Astrocyte of the spinal cord (primary cell): Measurements from ENCODE around the gene DOLPP1.

Experiments
- DNase-seq: peaks from one replicate; pipeline ENCODE4 v3.0.0; 2011; ENCODE audit warnings: low read depth, low spot score
- H3K4me3 ChIP-seq: 2 replicates; pipeline ENCODE4 v1.5.1; 2011; ENCODE audit warnings: low read depth, mild to moderate bottlenecking, low read length, moderate library complexity
- in situ Hi-C: cut with HindIII; loops from 2 replicates; pipeline ENCODE4 v1.10.0; 2017; ENCODE audit warnings: low sequenced_read_pairs
- TF ChIP-seq, protein P1 (sequence below): IDR thresholded peaks from 2 replicates; pipeline ENCODE4 v1.5.1; 2012; ENCODE audit warnings: low read depth, mild to moderate bottlenecking, low read length, inconsistent platforms

DOLPP1 gene

DNA sequence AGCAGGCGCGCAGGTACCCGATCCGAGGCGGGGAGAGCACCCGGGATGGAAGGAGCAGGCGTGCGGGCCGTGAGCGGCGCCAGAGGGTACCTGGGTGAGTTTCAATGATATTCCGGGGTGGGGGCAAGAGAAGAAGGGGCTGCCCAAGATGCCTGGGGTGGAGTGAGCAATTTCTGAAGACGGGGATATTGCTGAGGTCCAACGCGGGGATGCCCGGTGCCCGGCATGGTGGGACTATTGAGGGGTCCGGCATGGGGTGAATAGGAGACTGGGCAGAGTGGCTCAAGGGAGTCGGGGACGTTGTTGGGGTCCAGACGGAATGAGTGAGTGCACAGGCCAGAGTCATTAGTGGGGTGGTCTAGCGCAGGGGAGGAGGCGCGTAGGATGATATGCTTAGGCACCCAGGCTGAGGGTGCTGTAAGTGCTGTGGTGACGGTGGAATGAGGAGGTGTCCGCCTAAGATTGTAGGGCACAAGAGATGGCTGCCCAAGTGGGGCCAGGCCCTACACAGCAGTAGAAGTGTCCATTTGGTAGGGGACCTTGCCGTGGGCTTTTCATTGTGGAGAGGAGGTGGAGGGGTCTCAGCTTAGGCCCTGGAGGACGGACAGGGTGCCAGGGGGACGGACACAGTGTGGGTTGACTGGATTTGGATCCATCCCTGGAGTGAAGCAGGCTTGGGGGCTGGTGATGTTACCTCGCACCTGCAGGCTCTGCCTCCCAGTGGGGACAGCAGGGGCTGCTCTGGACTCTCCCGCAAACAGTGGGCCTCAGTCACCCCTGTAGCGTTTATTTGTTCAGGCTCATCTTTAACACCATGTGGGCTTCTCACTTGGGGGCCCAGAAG lies 43.8 kb upstream of the DOLPP1 start:
- DNase-seq = no peak
- TF ChIP-seq, protein P1, sequence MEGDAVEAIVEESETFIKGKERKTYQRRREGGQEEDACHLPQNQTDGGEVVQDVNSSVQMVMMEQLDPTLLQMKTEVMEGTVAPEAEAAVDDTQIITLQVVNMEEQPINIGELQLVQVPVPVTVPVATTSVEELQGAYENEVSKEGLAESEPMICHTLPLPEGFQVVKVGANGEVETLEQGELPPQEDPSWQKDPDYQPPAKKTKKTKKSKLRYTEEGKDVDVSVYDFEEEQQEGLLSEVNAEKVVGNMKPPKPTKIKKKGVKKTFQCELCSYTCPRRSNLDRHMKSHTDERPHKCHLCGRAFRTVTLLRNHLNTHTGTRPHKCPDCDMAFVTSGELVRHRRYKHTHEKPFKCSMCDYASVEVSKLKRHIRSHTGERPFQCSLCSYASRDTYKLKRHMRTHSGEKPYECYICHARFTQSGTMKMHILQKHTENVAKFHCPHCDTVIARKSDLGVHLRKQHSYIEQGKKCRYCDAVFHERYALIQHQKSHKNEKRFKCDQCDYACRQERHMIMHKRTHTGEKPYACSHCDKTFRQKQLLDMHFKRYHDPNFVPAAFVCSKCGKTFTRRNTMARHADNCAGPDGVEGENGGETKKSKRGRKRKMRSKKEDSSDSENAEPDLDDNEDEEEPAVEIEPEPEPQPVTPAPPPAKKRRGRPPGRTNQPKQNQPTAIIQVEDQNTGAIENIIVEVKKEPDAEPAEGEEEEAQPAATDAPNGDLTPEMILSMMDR = no peak
- in situ Hi-C loops = no loop called here
- peak overlapping the region; percentile 98 for H3K4me3 ChIP-seq

DNA sequence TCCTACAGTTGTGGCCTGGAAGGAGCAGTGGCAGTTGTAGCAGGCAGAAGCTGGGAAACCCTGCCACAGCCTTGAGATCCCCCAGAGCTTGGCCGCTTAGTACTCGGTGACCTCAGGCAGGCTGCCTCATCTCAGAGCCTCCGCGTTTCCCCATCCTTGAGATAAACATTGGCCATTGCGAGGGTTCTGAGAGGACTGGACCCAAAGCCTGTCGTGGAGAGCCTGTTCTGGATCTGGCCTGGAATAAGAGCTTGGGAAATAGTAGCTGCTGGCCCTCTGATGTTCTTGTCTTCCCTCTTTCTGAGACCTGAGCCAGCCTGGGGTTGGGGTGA lies 43.2 kb upstream of the DOLPP1 start:
- DNase-seq = no peak
- in situ Hi-C loops = no loop called here
- no peak overlapping the region for H3K4me3 ChIP-seq
- TF ChIP-seq, protein P1 = no peak

DNA sequence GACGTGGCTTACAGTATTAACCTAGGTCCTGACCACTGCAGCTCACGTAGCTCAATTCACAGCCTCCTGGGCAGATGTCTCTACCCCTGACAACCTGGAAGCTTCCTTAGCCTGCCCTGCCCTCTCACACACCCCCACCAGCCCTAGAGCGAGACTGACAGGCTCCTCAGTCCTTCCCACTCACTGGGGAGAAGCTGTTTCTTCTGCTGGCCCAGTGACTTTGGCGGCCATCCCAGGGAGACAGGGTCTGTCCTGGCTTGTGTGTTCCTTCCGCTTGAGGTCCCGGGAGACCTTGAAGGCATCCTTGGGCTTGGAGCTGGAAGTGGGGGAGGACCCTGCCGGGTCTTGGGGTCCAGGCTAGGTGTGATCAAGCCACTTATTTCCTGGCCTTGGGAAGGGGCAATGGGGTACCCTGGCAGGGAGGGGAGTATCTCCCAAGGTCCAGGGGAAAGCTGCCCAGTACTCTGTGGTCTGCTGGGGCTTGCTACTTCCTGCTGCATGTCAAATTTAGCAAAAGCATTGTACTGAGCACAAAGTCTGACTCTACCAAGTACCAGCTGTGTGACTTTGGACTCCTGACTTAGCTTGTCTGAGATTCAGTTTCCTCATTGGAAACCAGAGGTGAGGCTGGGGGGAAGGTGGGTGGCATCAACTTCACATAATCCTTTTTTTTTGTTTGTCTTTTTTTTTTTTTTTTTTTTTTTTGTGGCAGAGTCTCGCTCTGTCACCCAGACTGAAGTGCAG lies 42.6 kb upstream of the DOLPP1 start:
- TF ChIP-seq, protein P1 = no peak
- in situ Hi-C loops = no loop called here
- no peak overlapping the region for H3K4me3 ChIP-seq
- no peak for DNase-seq

DNA sequence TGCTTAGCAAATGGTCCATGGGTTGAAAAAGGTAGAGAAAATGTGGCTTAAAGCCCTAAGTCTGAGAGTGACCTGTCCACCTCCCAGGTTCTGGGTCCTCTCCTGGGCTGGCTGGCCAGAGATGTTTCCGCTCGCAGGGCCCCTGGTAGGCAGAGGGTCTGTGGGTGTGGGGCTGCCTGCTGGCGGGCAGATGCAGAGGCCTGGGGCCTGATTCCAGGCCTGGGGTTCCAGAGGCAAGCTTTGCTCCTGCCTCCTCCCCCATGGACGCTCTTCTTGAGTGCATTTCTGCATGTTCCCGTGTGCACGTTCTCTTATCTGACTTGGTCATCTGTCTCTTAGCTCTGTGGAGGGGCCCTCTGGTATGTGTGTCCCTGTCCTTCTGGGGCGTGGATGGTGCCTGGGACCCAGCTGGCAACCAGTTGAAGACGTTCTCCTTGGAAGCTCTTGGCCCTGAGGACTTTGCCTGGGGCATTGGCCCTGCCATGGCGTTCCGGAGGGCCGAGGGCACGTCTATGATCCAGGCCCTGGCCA lies 40.7 kb upstream of the DOLPP1 start:
- no peak overlapping the region for H3K4me3 ChIP-seq
- TF ChIP-seq, protein P1 = no peak
- in situ Hi-C loops = no loop called here
- DNase-seq = no peak

DNA sequence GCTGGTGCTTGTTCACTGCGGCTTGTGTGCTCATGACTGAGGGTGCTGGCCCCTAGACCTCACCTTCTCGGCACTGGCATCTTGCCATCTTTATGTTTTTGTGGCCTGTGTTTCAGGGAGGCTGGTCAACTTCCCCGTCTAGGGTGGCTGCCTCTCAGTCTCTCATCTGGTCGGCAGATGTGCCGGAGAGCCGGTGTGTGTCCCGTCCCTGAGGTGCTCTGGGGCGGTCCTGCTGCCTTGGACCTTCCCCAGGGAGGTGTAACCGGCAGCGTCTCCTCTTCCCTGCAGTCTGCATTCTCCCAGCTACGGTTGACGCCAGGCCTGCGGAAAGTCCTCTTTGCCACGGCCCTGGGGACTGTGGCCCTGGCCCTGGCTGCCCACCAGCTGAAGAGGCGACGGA lies 38.9 kb upstream of the DOLPP1 start:
- no peak for DNase-seq
- H3K4me3 ChIP-seq = no peak overlapping the region
- in situ Hi-C loops = no loop called here
- TF ChIP-seq, protein P1 = no peak

DNA sequence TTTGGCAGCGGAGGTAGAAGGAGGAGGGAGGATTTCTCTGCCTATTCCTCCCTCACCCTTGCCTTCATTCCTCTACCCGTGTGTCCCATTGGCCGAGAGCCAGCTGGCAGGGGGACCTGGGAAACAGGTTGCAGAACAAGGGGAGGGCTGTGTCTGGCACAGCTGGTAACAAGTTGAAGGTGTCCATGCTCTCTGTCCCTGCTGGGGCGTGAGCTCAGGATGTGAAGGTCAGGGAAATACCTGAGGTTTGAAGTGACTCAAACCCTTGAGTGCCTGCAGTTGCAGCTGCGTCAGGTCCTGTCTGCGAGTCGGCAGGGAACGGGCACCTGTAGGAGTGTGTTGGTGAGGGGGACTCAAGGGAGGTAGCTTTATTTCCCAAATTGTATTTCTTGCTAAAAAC lies 28.3 kb upstream of the DOLPP1 start:
- in situ Hi-C loops = no loop called here
- TF ChIP-seq, protein P1 = no peak
- H3K4me3 ChIP-seq = no peak overlapping the region
- DNase-seq = no peak
